ENCODE data around the gene CREB5. TPM values are rescaled to one million over a fixed set of nuclear protein-coding genes. Genes with fewer than 3 reads are reported as not detected.
A peak's percentile ranks its signal among the peaks of the same experiment; 100 is the strongest.

CREB5 gene
- total RNA-seq, 1 experiment from 2014 or later, result 5.2 TPM

DNA sequence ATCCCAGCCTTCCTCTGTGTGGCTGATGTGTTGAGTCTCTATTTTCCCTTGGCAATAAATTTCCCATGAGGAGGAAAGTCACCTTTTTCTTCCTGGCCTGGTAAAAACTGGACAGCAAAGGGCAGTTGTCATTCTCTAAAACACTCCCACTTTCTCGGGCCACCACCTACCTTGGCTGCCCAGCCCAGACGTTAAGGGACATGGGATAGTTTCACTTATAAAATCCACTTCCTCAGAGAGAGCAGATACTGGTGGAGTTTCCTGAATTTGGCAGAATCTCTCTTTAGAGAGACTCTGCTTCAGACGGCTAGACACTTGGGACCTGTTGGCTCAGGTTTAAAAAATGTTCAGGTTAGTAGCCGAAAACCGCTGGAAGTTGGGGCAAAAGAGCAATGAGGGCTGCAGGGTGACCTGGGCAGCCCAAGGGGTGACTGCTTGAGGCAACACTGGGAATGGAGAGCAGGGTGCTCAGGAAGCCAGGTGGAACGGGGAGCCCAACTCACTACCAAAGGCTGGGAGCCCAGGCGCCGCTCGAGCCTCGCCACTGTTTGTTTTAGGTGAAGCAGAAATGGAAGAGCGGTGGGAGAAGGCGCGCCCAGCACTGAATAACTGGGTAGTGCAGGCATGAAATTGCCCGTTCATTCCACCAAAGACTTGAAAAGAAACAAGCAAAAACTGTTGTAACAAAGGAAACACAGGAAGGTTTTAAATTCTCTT, 359.7 kb downstream of the CREB5 start:
- ChIA-PET CTCF (no interaction called here), POLR2A (ENCODE audit: unreplicated experiment) (no interaction called here)
- H3K4me1 ChIP-seq (ENCODE audit: insufficient read depth, low read length), result no peaks in the 10 kb centered on the region
- H3K79me2 ChIP-seq (ENCODE audit: low read length), result no peaks in the 10 kb centered on the region
- no peak for DNase-seq
- no peak for ATAC-seq
- TF ChIP-seq EZH2phosphoT487 (IDR thresholded peaks at IDR 0.05; ENCODE audit: borderline replicate concordance, low read length), result no peak
- no peak overlapping the region for H3K4me3 ChIP-seq (ENCODE audit: low read length)
- no peaks in the 10 kb centered on the region for H4K20me1 ChIP-seq (ENCODE audit: low read length)
- no peaks in the 10 kb centered on the region for H3F3A ChIP-seq (ENCODE audit: low read length, unreplicated experiment)
- intact Hi-C loops (cut with micrococcal nuclease), result no loop called here
- H3K36me3 ChIP-seq (ENCODE audit: low read depth, low read length), result no peaks in the 10 kb centered on the region
- no peak overlapping the region for H3K4me2 ChIP-seq (ENCODE audit: low read length)
- no peak overlapping the region for H2AFZ ChIP-seq (ENCODE audit: low read length)
- H3K27ac ChIP-seq (ENCODE audit: low read length), result no peak overlapping the region
- H3K27me3 ChIP-seq (ENCODE audit: low read length), result no peaks in the 10 kb centered on the region
- no peak overlapping the region for H3K9ac ChIP-seq (ENCODE audit: low read length)
- H3K9me3 ChIP-seq (ENCODE audit: low read length), result no peaks in the 10 kb centered on the region
- BruUV-seq (replicated peaks), result no TSS peak
- H3K9me2 ChIP-seq (replicated peaks; ENCODE audit: low read length), result no peaks in the 10 kb centered on the region

DNA sequence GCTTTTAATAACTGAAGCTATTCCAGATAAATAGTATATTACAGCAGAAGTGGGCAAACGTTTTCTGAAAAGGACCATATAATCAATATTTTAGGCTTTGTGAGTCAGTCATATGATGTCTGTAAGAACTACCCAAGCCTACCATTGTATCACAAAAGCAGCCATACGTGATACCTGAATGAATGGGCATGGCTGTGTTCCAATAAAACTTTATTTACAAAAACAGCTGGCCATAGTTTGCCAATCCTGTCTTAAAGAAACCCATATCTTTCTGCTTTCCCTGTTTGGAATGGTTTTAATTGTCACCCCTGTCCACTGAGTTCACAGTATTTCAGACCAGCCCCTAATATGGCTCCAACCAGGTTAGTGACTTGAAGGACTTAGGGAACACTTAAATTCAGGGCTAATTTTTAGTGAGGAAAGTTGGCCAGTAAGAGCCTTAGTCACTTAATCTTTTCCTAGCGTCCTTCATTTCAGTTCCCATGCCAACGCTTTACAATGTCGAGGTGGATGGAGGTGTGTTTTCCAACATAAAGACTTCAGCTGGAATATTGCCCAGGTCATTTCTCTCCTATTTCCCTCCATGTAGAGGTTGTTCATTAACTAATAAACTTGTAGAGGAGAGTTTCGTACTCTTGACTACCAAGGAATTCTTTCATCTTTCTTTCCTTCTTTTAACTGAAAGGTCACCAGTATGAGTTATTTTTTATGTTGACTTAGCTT, 361.3 kb downstream of the CREB5 start:
- CTCF ChIA-PET, result no interaction called here
- H3K4me2 ChIP-seq (ENCODE audit: low read length), result no peak overlapping the region

DNA sequence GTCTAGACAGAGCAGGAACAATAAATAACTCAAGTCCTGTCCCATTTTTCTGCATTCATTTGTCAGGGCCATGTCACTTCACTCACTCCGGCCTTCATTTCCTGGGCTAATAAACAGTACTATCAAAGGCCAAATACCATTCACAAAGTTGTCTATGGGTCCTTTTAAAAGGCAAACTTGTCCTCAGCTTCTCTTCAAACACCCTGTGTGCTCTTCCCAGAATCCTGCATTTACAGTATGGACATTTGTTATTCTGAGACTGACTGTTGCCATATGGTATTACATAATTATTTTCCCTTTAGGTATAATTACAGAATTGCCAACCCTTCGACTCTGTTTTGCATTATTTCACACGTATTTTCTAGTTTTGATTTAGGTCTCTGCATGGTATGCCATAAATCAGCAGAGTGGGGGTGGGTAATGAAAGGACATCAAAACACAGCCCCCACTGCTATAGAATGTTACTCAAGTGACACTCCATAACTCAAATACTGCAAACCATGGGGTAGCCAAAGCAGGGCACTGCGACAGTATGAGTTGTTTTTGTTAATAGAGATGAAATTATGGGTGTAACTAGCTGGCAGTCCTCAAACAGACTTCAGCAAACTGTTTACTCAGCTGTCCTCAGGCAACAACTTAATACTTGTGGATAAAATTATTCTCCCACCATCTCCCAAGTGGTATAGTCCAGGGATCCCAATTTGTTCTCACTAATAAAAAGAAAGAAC, 362.1 kb downstream of the CREB5 start:
- Histone ChIP-seq H3K4me1 (ENCODE audit: insufficient read depth, low read length) (no peaks in the 10 kb centered on the region; the same call in 1 of the 2 replicates), H3K9me2 (replicated peaks; ENCODE audit: low read length) (no peaks in the 10 kb centered on the region), H3K36me3 (ENCODE audit: low read depth, low read length) (no peaks in the 10 kb centered on the region), H3F3A (ENCODE audit: low read length, unreplicated experiment) (no peaks in the 10 kb centered on the region), H4K20me1 (ENCODE audit: low read length) (no peaks in the 10 kb centered on the region), H3K4me3 (ENCODE audit: low read length) (no peak overlapping the region), H3K27me3 (ENCODE audit: low read length) (no peaks in the 10 kb centered on the region), H3K9me3 (ENCODE audit: low read length) (no peaks in the 10 kb centered on the region), H3K79me2 (ENCODE audit: low read length) (no peaks in the 10 kb centered on the region), H3K9ac (ENCODE audit: low read length) (no peak overlapping the region), H3K4me2 (ENCODE audit: low read length) (no peak overlapping the region), H3K27ac (ENCODE audit: low read length) (no peak overlapping the region), H2AFZ (ENCODE audit: low read length) (no peak overlapping the region)
- intact Hi-C loops (cut with micrococcal nuclease), result no loop called here
- ChIA-PET CTCF (no interaction called here), POLR2A (ENCODE audit: unreplicated experiment) (no interaction called here)
- peak; percentile 53 for ATAC-seq
- DNase-seq, result no peak
- TF ChIP-seq, protein P1, sequence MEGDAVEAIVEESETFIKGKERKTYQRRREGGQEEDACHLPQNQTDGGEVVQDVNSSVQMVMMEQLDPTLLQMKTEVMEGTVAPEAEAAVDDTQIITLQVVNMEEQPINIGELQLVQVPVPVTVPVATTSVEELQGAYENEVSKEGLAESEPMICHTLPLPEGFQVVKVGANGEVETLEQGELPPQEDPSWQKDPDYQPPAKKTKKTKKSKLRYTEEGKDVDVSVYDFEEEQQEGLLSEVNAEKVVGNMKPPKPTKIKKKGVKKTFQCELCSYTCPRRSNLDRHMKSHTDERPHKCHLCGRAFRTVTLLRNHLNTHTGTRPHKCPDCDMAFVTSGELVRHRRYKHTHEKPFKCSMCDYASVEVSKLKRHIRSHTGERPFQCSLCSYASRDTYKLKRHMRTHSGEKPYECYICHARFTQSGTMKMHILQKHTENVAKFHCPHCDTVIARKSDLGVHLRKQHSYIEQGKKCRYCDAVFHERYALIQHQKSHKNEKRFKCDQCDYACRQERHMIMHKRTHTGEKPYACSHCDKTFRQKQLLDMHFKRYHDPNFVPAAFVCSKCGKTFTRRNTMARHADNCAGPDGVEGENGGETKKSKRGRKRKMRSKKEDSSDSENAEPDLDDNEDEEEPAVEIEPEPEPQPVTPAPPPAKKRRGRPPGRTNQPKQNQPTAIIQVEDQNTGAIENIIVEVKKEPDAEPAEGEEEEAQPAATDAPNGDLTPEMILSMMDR (conservative IDR thresholded peaks at IDR 0.05; ENCODE audit: low read depth, low read length), result no peak
- no peak for TF ChIP-seq EZH2 (IDR thresholded peaks at IDR 0.05; ENCODE audit: low read length, unreplicated experiment)
- no peak for TF ChIP-seq EZH2phosphoT487 (IDR thresholded peaks at IDR 0.05; ENCODE audit: borderline replicate concordance, low read length)
- BruUV-seq (replicated peaks), result no TSS peak

More for the DNA sequence above, 361.3 kb downstream of the CREB5 start:
- Histone ChIP-seq H2AFZ (ENCODE audit: low read length) (no peak overlapping the region), H3K36me3 (ENCODE audit: low read depth, low read length) (no peaks in the 10 kb centered on the region), H3K9me2 (replicated peaks; ENCODE audit: low read length) (no peaks in the 10 kb centered on the region), H3K79me2 (ENCODE audit: low read length) (no peaks in the 10 kb centered on the region), H3K4me1 (ENCODE audit: insufficient read depth, low read length) (no peaks in the 10 kb centered on the region; the same call in 1 of the 2 replicates), H3K9ac (ENCODE audit: low read length) (no peak overlapping the region), H3K4me3 (ENCODE audit: low read length) (no peak overlapping the region), H4K20me1 (ENCODE audit: low read length) (no peaks in the 10 kb centered on the region), H3K9me3 (ENCODE audit: low read length) (no peaks in the 10 kb centered on the region), H3F3A (ENCODE audit: low read length, unreplicated experiment) (no peaks in the 10 kb centered on the region), H3K27ac (ENCODE audit: low read length) (no peak overlapping the region), H3K27me3 (ENCODE audit: low read length) (no peaks in the 10 kb centered on the region)
- POLR2A ChIA-PET (ENCODE audit: unreplicated experiment), result no interaction called here
- ATAC-seq, result no peak
- no peak for DNase-seq
- no TSS peak for BruUV-seq (replicated peaks)
- intact Hi-C loops (cut with micrococcal nuclease), result no loop called here
- TF ChIP-seq EZH2 (IDR thresholded peaks at IDR 0.05; ENCODE audit: low read length, unreplicated experiment) (no peak), EZH2phosphoT487 (IDR thresholded peaks at IDR 0.05; ENCODE audit: borderline replicate concordance, low read length) (no peak)
- TF ChIP-seq, protein P1 (conservative IDR thresholded peaks at IDR 0.05; ENCODE audit: low read depth, low read length), result no peak

All from PC-3 (cell line).